Lung (tissue), 12 donors: Measurements from ENCODE around the gene GPNMB. TPM values are rescaled to one million over a fixed set of nuclear protein-coding genes. Genes with fewer than 3 reads are reported as not detected.

Experiments
- ATAC-seq: fragments of 200-7000 bp; cut with Tn5 transposase; one replicate; pipeline ENCODE4 v1.9.1; 2020; ENCODE audit warnings: moderate number of reproducible peaks; ENCODE audit not compliant: insufficient read depth, low FRiP score
- DNase-seq, 3 donors: peaks; one replicate each; pipeline ENCODE4 v3.0.0-alpha.2; 2013 to 2017
- H3K27ac ChIP-seq, 2 donors: one replicate each; pipeline ENCODE4 v1.5.1; 2013; ENCODE audit warnings: mild to moderate bottlenecking in 2 of 2, moderate library complexity in 2 of 2, control low read depth in 1 of 2, inconsistent platforms in 1 of 2, low read depth in 1 of 2, low read length in 1 of 2
- H3K27me3 ChIP-seq, 3 donors: one replicate each; pipeline ENCODE4 v1.5.1; 2013; ENCODE audit warnings: low read length in 2 of 3; ENCODE audit not compliant: control insufficient read depth in 3 of 3, insufficient read depth in 3 of 3
- H3K36me3 ChIP-seq, 4 donors: one replicate each; pipeline ENCODE4 v1.5.1; 2013; ENCODE audit warnings: low read length in 4 of 4, mild to moderate bottlenecking in 1 of 4, moderate library complexity in 1 of 4; ENCODE audit not compliant: control insufficient read depth in 4 of 4, insufficient read depth in 4 of 4
- H3K4me1 ChIP-seq, 5 donors: one replicate each; pipeline ENCODE4 v1.5.1; 2013; ENCODE audit warnings: low read length in 5 of 5, mild to moderate bottlenecking in 2 of 5, moderate library complexity in 1 of 5; ENCODE audit not compliant: control insufficient read depth in 5 of 5, insufficient read depth in 5 of 5
- H3K4me3 ChIP-seq: one replicate; pipeline ENCODE4 v1.5.1; 2013; ENCODE audit warnings: mild to moderate bottlenecking, control low read depth, moderate library complexity
- H3K9ac ChIP-seq, 2 donors: one replicate each; pipeline ENCODE4 v1.5.1; 2013; ENCODE audit warnings: low read length in 2 of 2, control low read depth in 1 of 2; ENCODE audit not compliant: insufficient read depth in 1 of 2
- H3K9me3 ChIP-seq, 4 donors: one replicate each; pipeline ENCODE4 v1.5.1; 2013; ENCODE audit warnings: low read length in 3 of 4, mild to moderate bottlenecking in 1 of 4, moderate library complexity in 1 of 4; ENCODE audit not compliant: control insufficient read depth in 4 of 4, insufficient read depth in 3 of 4
- WGBS, 2 donors: extraction: QIAGEN DNeasy Blood & Tissue Kit; methylation state at CpG; one replicate each; pipeline ENCODE4 v1.1.7; 2013; 5-methylcytosine and 5-hydroxymethylcytosine counted together
- polyA plus RNA-seq, 2 donors: library from polyadenylated mRNA; stranded (reverse); fragments of 200-250 nt; gene quantifications; one replicate each; pipeline ENCODE4 v1.2.1, GENCODE V29; 2013
- total RNA-seq, 2 donors: library from RNA; depleted of rRNA in 1 of 2; stranded (reverse); fragments of >200 nt in 1 of 2; gene quantifications; one replicate each; pipeline ENCODE4 v1.2.1, GENCODE V29; 2014 to 2021
- TF ChIP-seq, protein P1 (sequence below): IDR thresholded peaks from 2 replicates; pipeline ENCODE4 v1.5.1; 2012; ENCODE audit warnings: mild to moderate bottlenecking; ENCODE audit errors: control extremely low read depth, extremely low read depth
- donor health status: control.
- donor health status: control.
- donor health status: Bipolar disorder and iron deficiency.
- donor health status: healthy.
- donor health status: DM: yes; HTN: yes; CAD: no.

Gene GPNMB
- total and polyA plus RNA-seq, 4 donors, result 47.7 to 127 (median 77.5) TPM

DNA sequence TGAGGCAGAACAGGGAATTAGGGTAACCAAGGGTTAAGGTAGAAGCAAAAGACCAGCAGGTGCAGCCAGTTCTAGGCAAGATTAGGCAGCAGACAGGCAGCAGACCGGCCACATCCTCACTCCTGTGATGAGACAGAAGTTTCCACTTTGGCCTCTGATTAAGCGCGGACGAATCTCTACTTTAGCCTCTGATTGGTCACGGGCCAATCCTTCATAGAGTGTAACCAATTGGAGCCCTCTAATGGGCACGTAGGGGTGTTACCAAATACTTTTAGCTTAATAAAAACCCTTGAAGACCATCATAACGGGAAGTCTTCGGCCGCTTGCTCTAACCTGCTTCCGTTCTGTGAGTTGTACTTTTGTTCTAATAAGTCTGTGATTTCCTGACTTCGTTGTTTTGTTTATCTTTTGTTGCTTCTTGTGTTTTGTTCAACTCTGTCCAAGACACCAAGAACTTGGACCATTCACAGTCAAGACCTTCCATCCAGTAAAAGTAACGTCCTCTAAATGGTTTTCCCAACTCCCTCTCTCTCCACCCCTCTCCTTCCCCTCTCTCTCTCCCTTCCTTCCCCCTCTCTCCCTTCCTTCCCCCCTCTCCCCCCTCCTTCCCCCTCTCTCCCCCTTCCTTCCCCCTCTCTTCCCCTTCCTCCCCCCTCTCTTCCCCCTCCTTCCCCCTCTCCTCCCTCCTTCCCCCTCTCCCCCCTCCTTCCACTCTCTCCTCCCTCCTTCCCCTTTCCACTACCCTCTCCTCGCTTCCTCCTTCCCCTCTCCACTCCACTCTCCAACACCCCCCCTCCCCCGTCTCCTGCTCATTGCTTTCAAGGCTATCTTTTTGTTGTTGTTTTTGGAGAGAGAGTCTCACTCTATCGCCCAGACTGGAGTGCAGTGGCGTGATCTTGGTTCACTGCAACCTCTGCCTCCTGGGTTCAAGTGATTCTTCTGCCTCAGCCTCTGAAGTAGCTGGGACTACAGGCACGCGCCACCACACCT is 39.4 kb downstream of the GPNMB start:
- Histone ChIP-seq H3K27ac (no peak overlapping the region), H3K9ac (no peak overlapping the region), H3K27me3 (no peaks in the 10 kb centered on the region), H3K4me3 (no peak overlapping the region), H3K4me1 (no peaks in the 10 kb centered on the region), H3K9me3 (no peaks in the 10 kb centered on the region), H3K36me3 (no peaks in the 10 kb centered on the region)
- 75 to 81% methylated on average over 17 to 18 of the region's 18 CpGs for WGBS, 2 donors
- DNase-seq, result no peak
- ATAC-seq, result no peak
- TF ChIP-seq, protein P1, sequence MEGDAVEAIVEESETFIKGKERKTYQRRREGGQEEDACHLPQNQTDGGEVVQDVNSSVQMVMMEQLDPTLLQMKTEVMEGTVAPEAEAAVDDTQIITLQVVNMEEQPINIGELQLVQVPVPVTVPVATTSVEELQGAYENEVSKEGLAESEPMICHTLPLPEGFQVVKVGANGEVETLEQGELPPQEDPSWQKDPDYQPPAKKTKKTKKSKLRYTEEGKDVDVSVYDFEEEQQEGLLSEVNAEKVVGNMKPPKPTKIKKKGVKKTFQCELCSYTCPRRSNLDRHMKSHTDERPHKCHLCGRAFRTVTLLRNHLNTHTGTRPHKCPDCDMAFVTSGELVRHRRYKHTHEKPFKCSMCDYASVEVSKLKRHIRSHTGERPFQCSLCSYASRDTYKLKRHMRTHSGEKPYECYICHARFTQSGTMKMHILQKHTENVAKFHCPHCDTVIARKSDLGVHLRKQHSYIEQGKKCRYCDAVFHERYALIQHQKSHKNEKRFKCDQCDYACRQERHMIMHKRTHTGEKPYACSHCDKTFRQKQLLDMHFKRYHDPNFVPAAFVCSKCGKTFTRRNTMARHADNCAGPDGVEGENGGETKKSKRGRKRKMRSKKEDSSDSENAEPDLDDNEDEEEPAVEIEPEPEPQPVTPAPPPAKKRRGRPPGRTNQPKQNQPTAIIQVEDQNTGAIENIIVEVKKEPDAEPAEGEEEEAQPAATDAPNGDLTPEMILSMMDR, result no peak

DNA sequence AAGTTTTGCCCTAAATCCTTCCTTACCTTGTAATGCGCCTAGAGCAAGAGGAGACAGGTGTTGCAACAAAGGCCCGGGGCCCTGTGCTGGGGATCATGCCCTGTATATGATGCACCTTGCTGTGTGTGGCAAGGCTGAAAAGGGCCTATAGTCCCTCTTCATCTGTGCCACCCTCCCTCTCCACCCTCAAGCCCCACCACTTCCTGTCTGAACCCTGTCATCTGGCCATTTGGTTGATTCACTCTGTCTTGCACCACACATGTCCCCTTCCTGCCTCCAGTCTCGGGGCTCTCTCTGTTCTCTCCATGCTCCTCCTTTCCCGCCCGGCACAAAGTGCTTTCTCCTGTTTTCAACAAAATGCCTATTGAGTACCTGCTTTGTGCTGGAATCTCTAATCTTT is 41.0 kb downstream of the GPNMB start:
- H3K4me1 ChIP-seq, result no peaks in the 10 kb centered on the region
- H3K9ac ChIP-seq, result no peak overlapping the region
- no peak overlapping the region for H3K27ac ChIP-seq
- no peak overlapping the region for H3K4me3 ChIP-seq
- no peak for ATAC-seq
- H3K27me3 ChIP-seq, result no peaks in the 10 kb centered on the region
- H3K9me3 ChIP-seq, result no peaks in the 10 kb centered on the region
- TF ChIP-seq, protein P1, result no peak
- WGBS, 2 donors, result 41 to 74% methylated on average over 5 of the region's 5 CpGs
- H3K36me3 ChIP-seq, result no peaks in the 10 kb centered on the region
- DNase-seq, result no peak

DNA sequence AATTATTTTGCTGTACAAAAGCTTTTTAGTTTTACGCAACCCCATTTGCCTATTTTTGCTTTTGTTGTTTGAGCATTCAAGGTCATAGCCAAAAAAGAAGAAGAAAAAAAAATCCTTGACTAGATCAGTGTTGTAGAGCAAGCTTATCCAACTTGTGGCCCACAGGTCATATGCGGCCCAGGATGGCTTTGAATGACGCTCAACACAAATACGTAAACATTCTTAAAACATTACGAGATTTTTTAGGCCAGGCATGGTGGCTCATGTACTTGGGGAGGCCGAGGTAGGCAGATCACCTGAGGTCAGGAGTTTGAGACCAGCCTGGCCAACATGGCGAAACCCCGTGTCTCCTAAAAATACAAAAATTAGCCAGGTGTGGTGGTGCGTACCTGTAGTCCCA is 44.4 kb downstream of the GPNMB start:
- no peaks in the 10 kb centered on the region for H3K4me1 ChIP-seq
- 93 to 96% methylated on average over 9 of the region's 9 CpGs for WGBS, 2 donors
- H3K27me3 ChIP-seq, result no peaks in the 10 kb centered on the region
- no peak overlapping the region for H3K9ac ChIP-seq
- TF ChIP-seq, protein P1, result no peak
- DNase-seq (no peak), ATAC-seq (no peak)
- H3K36me3 ChIP-seq, result no peaks in the 10 kb centered on the region
- no peak overlapping the region for H3K27ac ChIP-seq
- H3K9me3 ChIP-seq, result no peaks in the 10 kb centered on the region
- H3K4me3 ChIP-seq, result no peak overlapping the region
